Osteocyte (in vitro differentiated cells): ENCODE results near the gene ARID4A. TPM values are rescaled to one million over a fixed set of nuclear protein-coding genes. Genes with fewer than 3 reads are reported as not detected.
A peak's percentile ranks its signal among the peaks of the same experiment; 100 is the strongest.

Experiments used
- DNase-seq: peaks from one replicate; pipeline ENCODE4 v3.0.0; 2021; ENCODE audit warnings: mixed read lengths; ENCODE audit not compliant: unreplicated experiment; ENCODE audit errors: extremely low spot score
- H3K27ac Mint-ChIP-seq: one replicate; pipeline ENCODE4 v1.8.0; 2021; ENCODE audit warnings: mild to moderate bottlenecking, mixed read lengths; ENCODE audit not compliant: unreplicated experiment
- H3K27me3 Mint-ChIP-seq: one replicate; pipeline ENCODE4 v1.8.0; 2021; ENCODE audit warnings: mixed read lengths; ENCODE audit not compliant: unreplicated experiment
- H3K36me3 Mint-ChIP-seq: one replicate; pipeline ENCODE4 v1.8.0; 2021; ENCODE audit warnings: mixed read lengths; ENCODE audit not compliant: unreplicated experiment
- H3K4me1 Mint-ChIP-seq: one replicate; pipeline ENCODE4 v1.8.0; 2021; ENCODE audit warnings: mixed read lengths; ENCODE audit not compliant: unreplicated experiment
- H3K4me3 Mint-ChIP-seq: one replicate; pipeline ENCODE4 v1.8.0; 2021; ENCODE audit warnings: mild to moderate bottlenecking, moderate library complexity, mixed read lengths; ENCODE audit not compliant: unreplicated experiment
- H3K9me3 Mint-ChIP-seq: one replicate; pipeline ENCODE4 v1.8.0; 2021; ENCODE audit warnings: mixed read lengths; ENCODE audit not compliant: unreplicated experiment
- CTCF ChIP-seq: fragments of 200-600 bp; sonication (generic); IDR thresholded peaks from 2 replicates; pipeline ENCODE4 v1.5.0; 2021; ENCODE audit warnings: antibody characterized with exemption, mild to moderate bottlenecking, moderate library complexity
- total RNA-seq: library from RNA; stranded (reverse); gene quantifications from 2 replicates; pipeline ENCODE4 v1.2.1, GENCODE V29; 2021

ARID4A gene
- total RNA-seq, 1 donor from 2014 or later = 19.1 TPM

- no peak overlapping the region for H3K4me3 Mint-ChIP-seq
- no peak overlapping the region for H3K27ac Mint-ChIP-seq
- H3K9me3 Mint-ChIP-seq = no peaks in the 10 kb centered on the region
Measured at GRCh38 chr14:58367296-58367695, 68.9 kb downstream of the ARID4A start.

GRCh38 chr14:58368956-58369355 lies 70.6 kb downstream of the ARID4A start:
- DNase-seq = no peak
- no peak overlapping the region for H3K27ac Mint-ChIP-seq
- H3K9me3 Mint-ChIP-seq = no peaks in the 10 kb centered on the region
- no peaks in the 10 kb centered on the region for H3K27me3 Mint-ChIP-seq
- no peak overlapping the region for H3K4me3 Mint-ChIP-seq
- TF ChIP-seq CTCF = no peak
- peaks cover 63% of the 10 kb centered on the region for H3K36me3 Mint-ChIP-seq
- no peaks in the 10 kb centered on the region for H3K4me1 Mint-ChIP-seq

More at GRCh38 chr14:58367296-58367695, 68.9 kb downstream of the ARID4A start:
- TF ChIP-seq CTCF = no peak
- Mint-ChIP-seq H3K36me3 (peaks cover 61% of the 10 kb centered on the region), H3K4me1 (no peaks in the 10 kb centered on the region), H3K27me3 (no peaks in the 10 kb centered on the region)
- DNase-seq = no peak

GRCh38 chr14:58376791-58377190 lies 78.4 kb downstream of the ARID4A start:
- no peak for TF ChIP-seq CTCF
- no peak for DNase-seq
- peaks cover 37% of the 10 kb centered on the region for H3K36me3 Mint-ChIP-seq
- no peaks in the 10 kb centered on the region for H3K4me1 Mint-ChIP-seq
- no peak overlapping the region for H3K4me3 Mint-ChIP-seq
- H3K27me3 Mint-ChIP-seq = no peaks in the 10 kb centered on the region
- H3K27ac Mint-ChIP-seq = no peak overlapping the region
- H3K9me3 Mint-ChIP-seq = peaks cover 13% of the 10 kb centered on the region

GRCh38 chr14:58390830-58391229 lies 92.5 kb downstream of the ARID4A start:
- Mint-ChIP-seq H3K27me3 (no peaks in the 10 kb centered on the region), H3K4me1 (peaks cover 4% of the 10 kb centered on the region), H3K36me3 (no peaks in the 10 kb centered on the region), H3K4me3 (no peak overlapping the region), H3K27ac (no peak overlapping the region), H3K9me3 (no peaks in the 10 kb centered on the region)
- no peak for TF ChIP-seq CTCF
- no peak for DNase-seq

GRCh38 chr14:58395562-58395811 lies 97.1 kb downstream of the ARID4A start:
- Mint-ChIP-seq H3K36me3 (no peaks in the 10 kb centered on the region), H3K9me3 (no peaks in the 10 kb centered on the region), H3K4me1 (peaks cover 7% of the 10 kb centered on the region), H3K27ac (peak overlapping the region; percentile 38), H3K27me3 (no peaks in the 10 kb centered on the region), H3K4me3 (peak overlapping the region; percentile 64)
- no peak for TF ChIP-seq CTCF
- no peak for DNase-seq
